ENCODE measurements around the gene MFN1. TPM values are rescaled to one million over a fixed set of nuclear protein-coding genes. Genes with fewer than 3 reads are reported as not detected.

The MFN1 gene
- total RNA-seq, 1 experiment from 2014 or later, result 59.0 TPM

GRCh38 chr3:179421500-179421899 lies 74.0 kb downstream of the MFN1 start:
- no peaks in the 10 kb centered on the region for H3K4me1 ChIP-seq (ENCODE audit: insufficient read depth, low read length, poor library complexity, severe bottlenecking)
- no TSS peak for BruUV-seq (replicated peaks)
- intact Hi-C loops (cut with micrococcal nuclease; ENCODE audit: unreplicated experiment), result no loop called here
- peaks cover 44% of the 10 kb centered on the region for H3K36me3 ChIP-seq (ENCODE audit: insufficient read depth, low read length, poor library complexity, severe bottlenecking)
- no peak overlapping the region for H3K27ac ChIP-seq (ENCODE audit: low read depth, low read length, poor library complexity, severe bottlenecking)
- no peaks in the 10 kb centered on the region for H3K9me3 ChIP-seq (ENCODE audit: low read depth, low read length, poor library complexity, severe bottlenecking)
- ChIA-PET CTCF (no interaction called here), POLR2A (ENCODE audit: low non-redundant PET) (no interaction called here)
- TF ChIP-seq CTCF (conservative IDR thresholded peaks at IDR 0.05; ENCODE audit: low read depth, low read length) (peak; percentile 47), EZH2 (IDR thresholded peaks at IDR 0.05; ENCODE audit: borderline replicate concordance, low read depth, low read length, poor library complexity, severe bottlenecking) (no peak)
- DNase-seq (ENCODE audit: low spot score), result peak; percentile 35
- no peak overlapping the region for H3K4me3 ChIP-seq (ENCODE audit: low read depth, low read length, poor library complexity, severe bottlenecking)
- H3K27me3 ChIP-seq (replicated peaks; ENCODE audit: insufficient read depth, low read depth, low read length, poor library complexity), result no peaks in the 10 kb centered on the region

DNA sequence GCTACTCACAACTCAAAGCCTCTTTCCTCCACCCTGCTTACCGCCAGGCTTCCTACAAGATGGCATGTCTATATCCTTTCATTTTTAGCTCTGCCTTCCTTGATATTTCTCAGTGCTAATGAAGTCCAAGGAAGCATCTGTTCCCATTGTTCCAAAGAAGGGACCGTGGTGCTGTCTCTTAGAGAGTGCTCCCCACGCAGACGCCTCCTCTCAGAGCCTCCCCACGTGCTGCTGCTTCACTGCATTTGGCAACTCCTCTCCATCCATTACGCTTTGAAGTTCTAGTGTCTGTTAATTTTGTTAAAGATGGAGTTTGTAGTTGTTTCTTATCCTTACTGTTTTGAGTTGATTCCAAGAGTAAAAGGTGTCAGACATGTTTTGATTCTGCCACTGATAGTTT lies 77.6 kb downstream of the MFN1 start:
- intact Hi-C loops (cut with micrococcal nuclease; ENCODE audit: unreplicated experiment), result no loop called here
- no TSS peak for BruUV-seq (replicated peaks)
- TF ChIP-seq EZH2 (IDR thresholded peaks at IDR 0.05; ENCODE audit: borderline replicate concordance, low read depth, low read length, poor library complexity, severe bottlenecking) (no peak), CTCF (conservative IDR thresholded peaks at IDR 0.05; ENCODE audit: low read depth, low read length) (no peak)
- no peak for DNase-seq (ENCODE audit: low spot score)
- Histone ChIP-seq H3K4me3 (ENCODE audit: low read depth, low read length, poor library complexity, severe bottlenecking) (no peak overlapping the region), H3K36me3 (ENCODE audit: insufficient read depth, low read length, poor library complexity, severe bottlenecking) (peaks cover 18% of the 10 kb centered on the region), H3K4me1 (ENCODE audit: insufficient read depth, low read length, poor library complexity, severe bottlenecking) (no peaks in the 10 kb centered on the region), H3K27ac (ENCODE audit: low read depth, low read length, poor library complexity, severe bottlenecking) (no peak overlapping the region), H3K27me3 (replicated peaks; ENCODE audit: insufficient read depth, low read depth, low read length, poor library complexity) (no peaks in the 10 kb centered on the region), H3K9me3 (ENCODE audit: low read depth, low read length, poor library complexity, severe bottlenecking) (no peaks in the 10 kb centered on the region)
- ChIA-PET POLR2A (ENCODE audit: low non-redundant PET) (no interaction called here), CTCF (no interaction called here)

DNA sequence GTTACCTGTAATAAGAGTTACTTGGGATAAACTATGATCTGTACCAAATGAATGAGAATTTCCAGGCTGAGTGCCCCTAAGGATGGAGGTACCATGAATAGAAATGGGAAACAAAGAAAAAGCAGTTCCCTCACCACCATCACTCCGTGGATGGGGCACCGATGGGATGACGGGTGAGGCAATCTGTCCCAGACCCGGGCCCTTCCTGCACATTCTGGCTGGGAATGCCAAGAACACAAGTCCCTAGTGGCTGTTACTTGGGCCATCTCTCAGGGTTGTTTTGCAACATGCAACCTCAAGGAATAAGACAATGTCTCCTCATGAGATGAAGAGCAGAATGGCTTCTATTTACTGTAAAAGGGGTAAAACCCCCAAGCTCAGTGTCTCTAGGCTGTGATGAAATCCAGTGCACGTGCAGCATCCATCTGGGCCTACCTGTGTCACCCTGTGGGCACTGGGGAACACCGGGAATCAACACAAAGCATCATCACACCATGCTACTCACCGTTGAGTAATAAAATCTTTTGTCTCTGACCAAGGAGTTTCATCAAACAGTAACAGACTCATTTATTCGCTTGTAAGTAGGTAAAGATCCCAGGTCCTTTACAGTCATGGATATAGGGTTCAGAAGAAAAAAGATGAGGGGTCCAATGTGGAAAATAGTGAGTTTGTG lies 81.5 kb downstream of the MFN1 start:
- Histone ChIP-seq H3K27me3 (replicated peaks; ENCODE audit: insufficient read depth, low read depth, low read length, poor library complexity) (no peaks in the 10 kb centered on the region), H3K4me1 (ENCODE audit: insufficient read depth, low read length, poor library complexity, severe bottlenecking) (peaks cover 19% of the 10 kb centered on the region), H3K27ac (ENCODE audit: low read depth, low read length, poor library complexity, severe bottlenecking) (no peak overlapping the region), H3K36me3 (ENCODE audit: insufficient read depth, low read length, poor library complexity, severe bottlenecking) (peaks cover 8% of the 10 kb centered on the region), H3K9me3 (ENCODE audit: low read depth, low read length, poor library complexity, severe bottlenecking) (no peaks in the 10 kb centered on the region), H3K4me3 (ENCODE audit: low read depth, low read length, poor library complexity, severe bottlenecking) (no peak overlapping the region)
- BruUV-seq (replicated peaks), result no TSS peak
- POLR2A ChIA-PET (ENCODE audit: low non-redundant PET), result no interaction called here
- CTCF ChIA-PET, result no interaction called here
- no peak for DNase-seq (ENCODE audit: low spot score)
- no peak for TF ChIP-seq CTCF (conservative IDR thresholded peaks at IDR 0.05; ENCODE audit: low read depth, low read length)
- TF ChIP-seq EZH2 (IDR thresholded peaks at IDR 0.05; ENCODE audit: borderline replicate concordance, low read depth, low read length, poor library complexity, severe bottlenecking), result no peak
- intact Hi-C loops (cut with micrococcal nuclease; ENCODE audit: unreplicated experiment), result no loop called here

All from A673 (cell line).